GM12874 (cell line): ENCODE results near the gene ATRIP.

Experiments
- CTCF ChIP-seq: IDR thresholded peaks from 2 replicates; pipeline ENCODE4 v1.5.1; 2011; ENCODE audit warnings: low read depth, mild to moderate bottlenecking, control low read depth, low read length, moderate library complexity; ENCODE audit not compliant: insufficient read depth

Gene ATRIP

GRCh38 chr3:48446425-48447193, at the start of gene ATRIP:
ATRIP (plus strand) TSS chr3:48446737; CDS start chr3:48446846, 109 bp downstream.
- TF ChIP-seq CTCF = no peak

GRCh38 chr3:48397767-48398681, 48.5 kb upstream of the ATRIP start:
- TF ChIP-seq CTCF = no peak

GRCh38 chr3:48398701-48399386, 47.7 kb upstream of the ATRIP start:
- TF ChIP-seq CTCF = no peak

GRCh38 chr3:48399387-48400172, 47.0 kb upstream of the ATRIP start:
- TF ChIP-seq CTCF = no peak

GRCh38 chr3:48400824-48401433, 45.6 kb upstream of the ATRIP start:
- TF ChIP-seq CTCF = peak; percentile 71

GRCh38 chr3:48402281-48402732, 44.2 kb upstream of the ATRIP start:
- TF ChIP-seq CTCF = no peak
